Dedifferentiated amniotic fluid mesenchymal stem cell (primary cell): Measurements from ENCODE around the gene EGR1.
A peak's percentile ranks its signal among the peaks of the same experiment; 100 is the strongest.

Experiments
- DNase-seq: peaks from one replicate; pipeline ENCODE4 v3.0.0-alpha.2; 2016; ENCODE audit errors: extremely low spot score

Gene EGR1

GRCh38 chr5:138453590-138453989, 11.7 kb upstream of the EGR1 start:
- DNase-seq, result no peak

DNA sequence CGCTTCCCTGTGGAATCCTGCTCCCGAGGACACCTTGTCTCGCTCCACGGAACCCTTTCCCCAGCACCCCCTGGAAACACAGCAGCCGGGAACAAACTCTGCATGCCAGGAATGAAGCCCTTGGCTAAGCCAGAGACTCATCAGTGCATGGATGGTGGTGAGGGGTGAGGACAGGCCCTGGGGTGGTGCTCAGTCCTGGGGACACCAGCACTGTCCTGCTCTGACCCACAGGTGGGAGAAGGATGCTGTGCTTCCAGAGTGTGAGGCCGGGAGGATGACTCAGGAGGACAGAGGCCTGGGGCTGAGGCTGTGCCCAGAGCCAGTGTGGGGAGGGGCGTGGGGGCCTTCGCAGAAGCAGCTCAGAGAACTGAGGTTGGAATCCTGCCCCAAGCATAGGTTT, 11.2 kb upstream of the EGR1 start:
- no peak for DNase-seq

DNA sequence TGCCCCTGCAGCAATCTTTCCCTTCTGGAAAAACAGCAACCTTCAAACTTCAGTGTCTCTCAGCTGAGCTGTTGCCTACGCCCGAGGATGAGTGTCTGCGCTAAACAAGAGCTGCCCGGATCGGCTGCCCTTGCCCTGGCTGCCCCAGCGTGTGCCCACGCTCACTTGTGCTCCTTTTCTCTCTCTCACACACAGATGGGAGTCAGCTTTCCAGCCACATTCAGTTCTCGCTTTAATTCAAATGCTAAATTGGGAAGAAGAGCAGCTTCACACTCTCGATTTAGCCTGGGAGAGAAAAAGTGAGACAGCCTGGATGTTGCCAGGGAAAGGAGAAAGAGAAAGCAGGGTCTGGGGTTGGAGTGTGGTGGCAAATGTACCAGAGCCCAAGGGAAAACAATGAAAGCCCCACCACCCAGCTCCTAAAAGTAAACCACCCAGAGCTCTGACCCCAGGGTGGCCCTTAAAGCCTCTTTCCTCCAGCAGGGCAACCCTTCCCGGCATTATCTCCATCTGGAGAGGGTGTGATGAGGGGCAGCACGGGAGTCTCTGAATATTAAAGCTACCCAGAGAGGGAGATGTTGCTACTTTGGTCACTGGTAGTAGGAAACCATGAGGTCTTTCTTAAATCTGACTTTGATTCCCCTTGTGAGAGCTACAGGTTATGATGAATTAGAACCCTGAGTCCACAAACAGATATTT, 9.9 kb upstream of the EGR1 start:
- DNase-seq, result no peak

DNA sequence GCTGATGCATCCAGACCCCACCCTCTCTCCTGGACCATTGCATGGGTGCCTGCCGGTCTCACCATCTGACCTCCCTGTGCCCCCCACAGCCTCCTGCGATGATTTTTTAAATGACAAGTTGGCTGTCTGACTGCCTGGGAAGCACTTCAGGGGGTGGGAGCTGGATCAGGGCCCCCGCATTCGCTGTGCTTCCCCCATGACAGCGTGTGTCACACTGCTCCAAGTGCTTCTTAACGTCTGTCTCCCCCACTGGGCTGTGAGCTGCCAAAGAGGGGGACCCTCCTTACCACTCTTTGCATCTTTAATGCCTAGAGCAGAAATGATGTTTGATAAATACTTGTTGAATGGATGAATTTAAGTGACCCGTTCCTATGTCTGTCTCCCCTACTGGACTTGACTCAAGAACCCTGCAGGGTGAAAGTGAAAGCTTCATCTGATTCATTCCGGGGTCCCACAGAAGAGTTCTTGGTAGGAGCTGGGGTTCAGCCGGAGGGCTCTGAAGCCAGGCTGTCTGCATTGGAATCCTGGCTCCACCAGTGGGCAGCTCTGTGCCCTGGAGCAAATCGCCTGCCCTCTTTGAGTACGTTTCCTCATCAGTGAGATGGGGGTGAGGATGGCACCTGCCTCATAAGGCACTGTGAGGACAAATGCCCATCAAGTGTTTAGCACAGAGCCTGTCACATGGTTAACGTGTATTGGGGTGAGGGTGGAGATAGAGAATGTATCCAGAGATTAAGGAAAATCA, 7.6 kb upstream of the EGR1 start:
- DNase-seq, result no peak

GRCh38 chr5:138458384-138458783, 6.9 kb upstream of the EGR1 start:
- DNase-seq, result no peak

DNA sequence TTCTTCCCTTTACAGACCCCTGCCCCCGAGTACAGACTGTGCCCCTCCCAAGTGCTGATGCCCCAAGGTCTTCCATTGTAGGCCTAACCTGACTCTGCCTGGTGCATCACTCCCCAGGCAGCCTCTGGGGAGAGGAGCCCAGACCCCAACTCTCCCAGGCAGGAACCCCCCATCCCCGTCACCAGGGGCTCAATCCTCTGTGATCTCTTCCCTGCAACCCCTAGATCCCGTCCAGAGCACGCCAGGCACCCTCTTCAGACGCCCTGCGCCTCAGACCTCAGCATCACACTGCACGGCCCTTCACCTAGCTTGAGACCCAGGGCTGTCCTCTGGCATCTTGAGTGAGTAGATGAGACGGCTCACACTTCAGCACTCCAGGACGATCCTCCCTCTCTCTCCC, 6.4 kb upstream of the EGR1 start:
- DNase-seq, result no peak

GRCh38 chr5:138459311-138459933, 5.9 kb upstream of the EGR1 start:
- DNase-seq, result no peak

DNA sequence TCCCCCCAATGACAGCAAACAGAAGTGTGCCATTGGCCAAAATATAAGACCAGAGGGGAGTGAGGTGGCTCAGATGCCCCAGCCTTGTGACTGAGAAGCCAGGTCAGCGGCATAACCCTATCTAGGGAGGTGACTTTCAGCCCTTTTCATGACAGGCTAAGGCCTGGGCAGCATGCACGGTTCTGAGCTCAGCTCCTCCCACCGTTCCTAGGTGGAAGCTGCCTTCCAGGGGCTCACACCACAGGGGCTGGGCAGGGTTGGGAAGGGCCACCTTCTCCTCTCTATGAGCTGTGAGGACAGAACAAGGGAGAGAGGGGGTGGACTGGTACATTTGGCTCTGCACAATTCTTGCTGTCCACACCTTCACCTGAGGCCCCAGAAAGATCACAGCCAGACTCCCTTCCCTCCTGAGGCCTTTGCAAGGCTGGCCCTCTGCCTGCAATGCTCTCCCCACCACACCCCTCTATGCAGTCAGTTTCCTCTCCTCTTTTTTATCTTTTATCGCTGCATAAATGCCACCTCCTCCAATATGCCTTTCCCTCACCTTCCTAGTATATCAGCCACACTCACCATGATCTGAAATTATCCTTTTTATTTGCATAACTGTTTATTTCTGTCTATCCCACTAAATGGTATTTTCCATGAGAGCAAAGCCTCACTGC, 5.1 kb upstream of the EGR1 start:
- no peak for DNase-seq

DNA sequence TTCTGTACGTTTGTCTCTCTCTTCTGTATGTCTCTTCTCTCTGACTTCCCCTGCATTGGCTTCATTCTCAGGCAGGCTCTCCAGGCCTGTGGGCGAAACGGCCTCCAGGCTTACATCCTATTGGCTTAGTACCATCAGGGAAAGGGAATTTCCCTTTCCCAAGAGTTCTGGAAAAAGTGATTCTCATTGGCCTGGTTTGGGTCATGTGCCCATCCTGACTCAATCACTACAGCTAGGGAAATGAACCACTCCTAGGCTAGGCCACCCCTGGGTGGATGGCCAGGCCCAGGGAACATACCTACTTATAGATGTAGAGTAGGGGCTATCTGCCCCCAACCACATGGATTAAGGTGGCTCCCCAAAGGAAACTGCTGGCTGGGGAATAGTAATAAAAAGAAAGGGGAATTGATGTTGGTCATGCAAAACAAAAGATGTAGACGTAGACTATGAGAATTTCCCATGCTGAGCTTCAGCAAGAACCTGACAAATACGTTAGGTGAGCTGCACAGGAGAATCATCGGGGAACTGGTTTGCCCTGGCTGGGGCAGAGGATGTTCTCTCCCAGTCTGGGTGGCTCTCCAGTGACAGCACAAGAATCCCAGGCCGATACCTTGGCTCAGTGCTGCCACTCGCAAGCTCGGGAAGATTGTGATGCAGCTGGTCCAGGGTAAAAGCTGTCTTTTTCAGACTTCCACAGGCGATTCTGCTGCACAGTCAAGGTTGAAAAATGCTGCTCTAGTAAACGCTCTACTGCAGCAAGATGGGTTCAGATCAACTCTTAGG, 3.7 kb upstream of the EGR1 start:
- peak; percentile 57 for DNase-seq

DNA sequence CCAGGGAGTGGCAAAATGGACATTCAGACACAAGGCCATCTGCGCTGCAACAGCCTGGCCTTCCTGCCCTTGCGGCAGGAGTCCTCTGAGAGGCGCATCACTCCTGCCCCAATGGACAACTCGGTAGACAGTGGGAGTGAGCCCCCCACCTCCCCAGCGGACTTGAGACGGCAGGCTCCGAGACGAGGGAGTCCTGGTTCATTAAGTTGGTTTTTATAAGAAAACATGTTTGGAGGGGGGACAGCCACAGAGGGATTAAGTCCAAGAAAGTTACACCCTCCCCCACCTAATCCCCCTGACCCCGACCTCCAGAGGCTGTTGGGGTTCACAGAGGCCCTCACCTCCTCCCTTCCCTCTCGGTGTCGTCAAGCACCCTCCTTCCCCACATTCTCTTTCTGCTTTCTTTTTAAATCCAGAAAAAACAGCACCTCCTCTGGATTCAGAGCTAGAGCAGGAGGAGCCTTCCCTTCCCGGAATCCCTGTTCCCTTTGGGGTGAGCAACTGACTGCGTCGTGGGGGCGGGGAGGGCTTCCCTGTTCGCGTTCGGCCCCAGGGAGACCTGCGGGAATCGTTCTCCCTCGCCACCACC, 1.8 kb upstream of the EGR1 start:
- DNase-seq, result no peak

DNA sequence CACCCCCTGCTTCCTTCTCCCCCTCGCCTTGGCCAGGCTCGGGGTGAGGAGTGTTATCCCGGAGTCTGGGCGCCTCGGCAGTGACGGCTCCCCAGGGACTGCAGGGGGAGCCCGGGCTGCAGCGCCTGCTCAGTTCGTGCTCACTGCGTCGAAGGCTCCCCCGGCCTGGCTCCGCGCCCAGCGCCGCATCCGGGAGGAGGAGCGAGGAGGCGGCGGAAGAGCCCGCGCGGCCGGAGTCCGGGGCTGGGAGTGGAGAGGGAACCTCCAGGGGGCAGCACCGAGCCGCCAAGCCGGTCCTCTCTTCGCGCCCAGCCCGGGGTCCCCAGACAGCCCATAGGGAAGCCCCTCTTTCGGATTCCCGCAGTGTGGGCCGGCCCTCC, 1.3 kb upstream of the EGR1 start:
- peak; percentile 92 for DNase-seq

GRCh38 chr5:138464388-138465260, 655 bp upstream of the EGR1 start:
- DNase-seq, result peak; percentile 99

- no peak for DNase-seq
Observed at GRCh38 chr5:138466125-138466899, 1.0 kb downstream of the EGR1 start.

DNA sequence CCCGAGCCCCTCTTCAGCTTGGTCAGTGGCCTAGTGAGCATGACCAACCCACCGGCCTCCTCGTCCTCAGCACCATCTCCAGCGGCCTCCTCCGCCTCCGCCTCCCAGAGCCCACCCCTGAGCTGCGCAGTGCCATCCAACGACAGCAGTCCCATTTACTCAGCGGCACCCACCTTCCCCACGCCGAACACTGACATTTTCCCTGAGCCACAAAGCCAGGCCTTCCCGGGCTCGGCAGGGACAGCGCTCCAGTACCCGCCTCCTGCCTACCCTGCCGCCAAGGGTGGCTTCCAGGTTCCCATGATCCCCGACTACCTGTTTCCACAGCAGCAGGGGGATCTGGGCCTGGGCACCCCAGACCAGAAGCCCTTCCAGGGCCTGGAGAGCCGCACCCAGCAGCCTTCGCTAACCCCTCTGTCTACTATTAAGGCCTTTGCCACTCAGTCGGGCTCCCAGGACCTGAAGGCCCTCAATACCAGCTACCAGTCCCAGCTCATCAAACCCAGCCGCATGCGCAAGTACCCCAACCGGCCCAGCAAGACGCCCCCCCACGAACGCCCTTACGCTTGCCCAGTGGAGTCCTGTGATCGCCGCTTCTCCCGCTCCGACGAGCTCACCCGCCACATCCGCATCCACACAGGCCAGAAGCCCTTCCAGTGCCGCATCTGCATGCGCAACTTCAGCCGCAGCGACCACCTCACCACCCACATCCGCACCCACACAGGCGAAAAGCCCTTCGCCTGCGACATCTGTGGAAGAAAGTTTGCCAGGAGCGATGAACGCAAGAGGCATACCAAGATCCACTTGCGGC, 1.8 kb downstream of the EGR1 start:
- no peak for DNase-seq

GRCh38 chr5:138467711-138468132, 2.4 kb downstream of the EGR1 start:
- DNase-seq, result no peak

- DNase-seq, result peak; percentile 74
Observed at GRCh38 chr5:138468133-138468965, 3.1 kb downstream of the EGR1 start.

DNA sequence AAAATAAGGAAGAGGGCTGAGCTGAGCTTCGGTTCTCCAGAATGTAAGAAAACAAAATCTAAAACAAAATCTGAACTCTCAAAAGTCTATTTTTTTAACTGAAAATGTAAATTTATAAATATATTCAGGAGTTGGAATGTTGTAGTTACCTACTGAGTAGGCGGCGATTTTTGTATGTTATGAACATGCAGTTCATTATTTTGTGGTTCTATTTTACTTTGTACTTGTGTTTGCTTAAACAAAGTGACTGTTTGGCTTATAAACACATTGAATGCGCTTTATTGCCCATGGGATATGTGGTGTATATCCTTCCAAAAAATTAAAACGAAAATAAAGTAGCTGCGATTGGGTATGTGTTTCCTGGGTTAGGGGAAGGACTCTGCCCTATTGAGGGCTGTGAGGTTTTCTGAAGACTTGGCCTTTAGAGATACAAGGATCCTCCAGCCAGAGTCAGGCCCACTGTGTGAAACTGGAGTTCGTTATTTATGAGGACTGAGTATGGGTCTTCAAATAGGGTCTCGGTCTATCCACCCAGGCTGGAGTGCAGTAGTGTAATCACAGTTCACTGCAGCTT, 3.8 kb downstream of the EGR1 start:
- DNase-seq, result peak; percentile 93
